DOHH2 (cell line): Measurements from ENCODE around the gene SSTR5.

Experiments
- H3F3A ChIP-seq: fragments of 200-600 bp; sonication (generic), shearing (Covaris generic); 2 replicates; pipeline ENCODE4 v1.6.0; 2016; ENCODE audit warnings: antibody characterized with exemption, mild to moderate bottlenecking; ENCODE audit not compliant: control insufficient read depth, insufficient read depth
- H3K27ac ChIP-seq: fragments of 200-600 bp; sonication (generic); 2 replicates; pipeline ENCODE4 v1.5.1; 2014; ENCODE audit warnings: low read depth, mild to moderate bottlenecking, low read length, moderate library complexity
- H3K27me3 ChIP-seq: fragments of 200-600 bp; sonication (generic); 2 replicates; pipeline ENCODE4 v1.6.1; 2014; ENCODE audit warnings: mild to moderate bottlenecking, low read length, mixed read lengths; ENCODE audit not compliant: control insufficient read depth
- H3K36me3 ChIP-seq: fragments of 200-600 bp; sonication (generic); 2 replicates; pipeline ENCODE4 v1.6.1; 2014; ENCODE audit warnings: mild to moderate bottlenecking, low read length, moderate library complexity, mixed read lengths; ENCODE audit not compliant: control insufficient read depth
- H3K4me1 ChIP-seq: fragments of 200-600 bp; sonication (generic); 2 replicates; pipeline ENCODE4 v1.6.1; 2014; ENCODE audit warnings: mild to moderate bottlenecking, low read length, mixed read lengths; ENCODE audit not compliant: control insufficient read depth
- H3K4me2 ChIP-seq: fragments of 200-600 bp; sonication (generic); 2 replicates; pipeline ENCODE4 v1.6.0; 2014; ENCODE audit warnings: mild to moderate bottlenecking, low read length, moderate library complexity
- H3K4me3 ChIP-seq: fragments of 200-600 bp; sonication (generic); 2 replicates; pipeline ENCODE4 v1.5.1; 2014; ENCODE audit warnings: mild to moderate bottlenecking, low read length, mixed read lengths
- H3K79me2 ChIP-seq: fragments of 200-600 bp; sonication (generic); 2 replicates; pipeline ENCODE4 v1.6.1; 2014; ENCODE audit warnings: mild to moderate bottlenecking, low read length, mixed read lengths; ENCODE audit not compliant: control insufficient read depth
- H3K9me2 ChIP-seq: fragments of 200-600 bp; sonication (generic); replicated peaks from 2 replicates; pipeline ENCODE4 v1.6.1; 2014; ENCODE audit warnings: mild to moderate bottlenecking, low read length, mixed read lengths; ENCODE audit not compliant: control insufficient read depth
- H3K9me3 ChIP-seq: fragments of 200-600 bp; sonication (generic); 2 replicates; pipeline ENCODE4 v1.6.1; 2014; ENCODE audit warnings: antibody characterized with exemption, low read length, mixed read lengths; ENCODE audit not compliant: control insufficient read depth, insufficient read depth
- H4K20me1 ChIP-seq: fragments of 200-600 bp; sonication (generic); 2 replicates; pipeline ENCODE4 v1.6.0; 2014; ENCODE audit warnings: low read depth, mild to moderate bottlenecking, antibody characterized with exemption, low read length, moderate library complexity; ENCODE audit not compliant: control insufficient read depth, insufficient read depth
- CTCF ChIP-seq: fragments of 200-600 bp; sonication (generic); IDR thresholded peaks from one replicate; pipeline ENCODE4 v1.5.1; 2014; ENCODE audit warnings: antibody characterized with exemption, mild to moderate bottlenecking, low read depth, low read length; ENCODE audit not compliant: poor library complexity, severe bottlenecking
- EZH2phosphoT487 ChIP-seq: fragments of 200-600 bp; sonication (generic); IDR thresholded peaks from 2 replicates; pipeline ENCODE4 v1.6.1; 2017; ENCODE audit warnings: borderline replicate concordance, mild to moderate bottlenecking, antibody characterized with exemption, low read length, moderate library complexity, mixed read lengths

SSTR5 gene

DNA sequence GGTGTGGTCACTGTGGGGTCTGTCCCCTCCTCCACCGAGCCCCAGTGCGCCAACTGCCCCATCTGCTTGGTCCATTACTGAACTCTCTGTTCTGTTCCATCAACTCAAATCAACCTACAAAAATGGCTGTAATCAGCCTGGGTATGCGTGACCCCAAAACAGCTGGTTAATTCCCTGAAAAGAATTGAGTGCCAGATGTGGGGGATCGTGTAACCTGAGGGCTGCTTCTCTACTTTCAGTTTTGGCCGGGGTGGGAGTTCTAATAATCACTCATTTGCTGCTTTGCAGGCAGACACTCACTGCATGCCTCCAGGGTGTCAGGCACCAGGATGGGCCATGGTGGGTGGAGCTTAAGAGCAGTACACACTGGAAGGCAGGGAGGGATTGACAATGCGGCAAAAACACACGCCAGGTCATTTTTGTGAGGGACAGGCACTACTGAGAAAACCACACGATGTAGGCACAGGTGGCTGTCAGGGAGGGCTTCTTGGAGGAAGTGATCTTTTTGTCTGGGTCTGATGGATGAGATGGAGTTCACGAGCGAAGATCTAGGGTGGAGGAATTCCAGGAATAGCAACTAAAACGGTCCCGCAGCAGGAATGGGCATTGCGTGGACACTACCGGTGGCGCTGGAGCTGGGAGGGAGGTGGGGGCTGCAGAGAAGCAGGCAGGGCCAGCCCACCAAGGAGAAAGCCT, 30.4 kb upstream of the SSTR5 start:
- Histone ChIP-seq H3F3A (no peaks in the 10 kb centered on the region), H3K79me2 (no peaks in the 10 kb centered on the region), H3K27me3 (no peaks in the 10 kb centered on the region), H3K4me1 (no peaks in the 10 kb centered on the region), H3K9me2 (no peaks in the 10 kb centered on the region), H3K4me2 (no peak overlapping the region), H3K9me3 (no peaks in the 10 kb centered on the region), H3K4me3 (no peak overlapping the region), H3K36me3 (no peaks in the 10 kb centered on the region), H4K20me1 (no peaks in the 10 kb centered on the region), H3K27ac (no peak overlapping the region)
- TF ChIP-seq EZH2phosphoT487, result no peak
- no peak for TF ChIP-seq CTCF

DNA sequence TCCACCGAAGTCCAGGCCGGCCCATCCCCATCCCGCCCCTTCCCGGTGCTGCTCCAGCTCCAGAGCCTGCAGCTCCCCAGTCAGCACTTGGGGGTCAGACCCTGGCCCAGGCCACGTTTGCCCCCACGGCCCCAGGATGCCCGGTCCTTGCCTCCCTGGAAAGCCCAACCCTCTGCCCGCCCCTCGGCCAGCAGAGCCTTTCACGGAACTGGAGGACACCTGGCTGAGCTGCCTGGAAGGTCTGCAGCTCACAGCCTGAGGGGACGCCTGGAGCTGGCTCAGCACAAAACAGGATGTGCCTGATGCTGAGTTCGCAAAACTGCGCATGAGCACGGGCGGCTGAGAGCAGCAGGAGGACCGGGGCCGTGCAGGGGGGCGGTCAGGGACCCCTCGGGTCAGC, 29.7 kb upstream of the SSTR5 start:
- TF ChIP-seq EZH2phosphoT487 (no peak), CTCF (no peak)
- Histone ChIP-seq H3K9me2 (no peaks in the 10 kb centered on the region), H4K20me1 (no peaks in the 10 kb centered on the region), H3K27ac (no peak overlapping the region), H3K4me3 (no peak overlapping the region), H3K4me2 (no peak overlapping the region), H3K9me3 (no peaks in the 10 kb centered on the region), H3K27me3 (no peaks in the 10 kb centered on the region), H3F3A (no peaks in the 10 kb centered on the region), H3K4me1 (no peaks in the 10 kb centered on the region), H3K36me3 (no peaks in the 10 kb centered on the region), H3K79me2 (no peaks in the 10 kb centered on the region)

- H3F3A ChIP-seq, result no peaks in the 10 kb centered on the region
- H3K4me2 ChIP-seq, result no peak overlapping the region
- no peaks in the 10 kb centered on the region for H3K9me2 ChIP-seq
- no peaks in the 10 kb centered on the region for H3K4me1 ChIP-seq
- H3K4me3 ChIP-seq, result no peak overlapping the region
- H3K9me3 ChIP-seq, result no peaks in the 10 kb centered on the region
- no peaks in the 10 kb centered on the region for H3K79me2 ChIP-seq
- no peak for TF ChIP-seq EZH2phosphoT487
- TF ChIP-seq CTCF, result no peak
- no peaks in the 10 kb centered on the region for H3K27me3 ChIP-seq
- no peak overlapping the region for H3K27ac ChIP-seq
- H4K20me1 ChIP-seq, result no peaks in the 10 kb centered on the region
- no peaks in the 10 kb centered on the region for H3K36me3 ChIP-seq
Observed at GRCh38 chr16:1043881-1044451, 28.6 kb upstream of the SSTR5 start.
